HCT116 (cell line): ENCODE data around the gene ZNF57. TPM values are rescaled to one million over a fixed set of nuclear protein-coding genes. Genes with fewer than 3 reads are reported as not detected.
A peak's percentile ranks its signal among the peaks of the same experiment; 100 is the strongest.

Experiments
- ATAC-seq: fragments of 200-7000 bp; cut with Tn5 transposase; 2 replicates; pipeline ENCODE4 v1.9.1; 2020; ENCODE audit warnings: mild to moderate bottlenecking, moderate library complexity
- BruUV-seq: library from RNA; stranded (reverse); fragments of 400-500 nt; replicated peaks from 2 replicates; lab custom pipeline; 2021; lab: Mats Ljungman, UMichigan
- CTCF ChIA-PET: fragments of 300-600 bp; sonication (Branson Sonifier 250); formaldehyde crosslinking; loops from one replicate; lab custom pipeline; 2021; ENCODE audit warnings: antibody characterized with exemption; lab: Charles Lee
- POLR2A ChIA-PET: fragments of 300-600, 350-600 bp; sonication (Branson Sonifier 250); formaldehyde crosslinking; loops from one replicate; lab custom pipeline; 2021; ENCODE audit warnings: antibody characterized with exemption; lab: Charles Lee
- RAD21 ChIA-PET, 2 experiments: fragments of 300-600 bp; sonication (Branson Sonifier 250); formaldehyde crosslinking; loops; one replicate each; lab custom pipeline; 2023; ENCODE audit warnings: low total read pairs in 2 of 2; ENCODE audit not compliant: uncharacterized antibody in 2 of 2, unreplicated experiment in 2 of 2, low non-redundant PET in 1 of 2; lab: Charles Lee
- DNase-seq: peaks from one replicate; pipeline ENCODE4 v3.0.0-alpha.2; 2010; ENCODE audit warnings: low read depth, low spot score
- H2AFZ ChIP-seq: fragments of 200-600 bp; shearing (Covaris generic), sonication (generic); 2 replicates; pipeline ENCODE4 v1.6.1; 2017; ENCODE audit warnings: low read depth, mixed run types, mixed read lengths, antibody characterized with exemption, low read length; ENCODE audit not compliant: poor library complexity, severe bottlenecking
- H3K27ac ChIP-seq: 2 replicates; pipeline ENCODE4 v1.5.1; 2012; ENCODE audit warnings: low read depth, low read length
- H3K27me3 ChIP-seq: fragments of 200-600 bp; sonication (generic); 2 replicates; pipeline ENCODE4 v1.6.1; 2016; ENCODE audit warnings: mixed run types, low read length, mixed read lengths; ENCODE audit not compliant: insufficient read depth
- H3K36me3 ChIP-seq, 2 experiments: fragments of 200-500 bp in 1 of 2; fragments of 200-600 bp in 1 of 2; sonication (Bioruptor generic) in 1 of 2; sonication (generic) in 1 of 2; 2 replicates each; pipeline versions ENCODE4 v1.5.1 to v1.6.1; 2014 to 2016; ENCODE audit warnings: low read length in 2 of 2, inconsistent platforms in 1 of 2, mixed read lengths in 1 of 2, mixed run types in 1 of 2; ENCODE audit not compliant: insufficient read depth in 2 of 2, control insufficient read depth in 1 of 2
- H3K4me1 ChIP-seq, 2 experiments: fragments of 200-600 bp in 1 of 2; sonication (generic) in 1 of 2; 2 replicates each; pipeline versions ENCODE4 v1.5.1 to v1.6.1; 2012 to 2017; ENCODE audit warnings: low read length in 2 of 2, inconsistent platforms in 1 of 2, mild to moderate bottlenecking in 1 of 2, mixed read lengths in 1 of 2, mixed run types in 1 of 2, moderate library complexity in 1 of 2; ENCODE audit not compliant: insufficient read depth in 2 of 2, control insufficient read depth in 1 of 2
- H3K4me2 ChIP-seq: fragments of 200-600 bp; sonication (generic); 2 replicates; pipeline ENCODE4 v1.6.1; 2017; ENCODE audit warnings: mixed run types, low read length, mixed read lengths
- H3K4me3 ChIP-seq, 2 experiments: fragments of 200-600 bp in 1 of 2; sonication (generic) in 1 of 2; replicated peaks in 1 of 2; 2 replicates each; pipeline ENCODE4 v1.5.1; 2011 to 2016; ENCODE audit warnings: low read length in 2 of 2, control low read depth in 1 of 2, low read depth in 1 of 2, mild to moderate bottlenecking in 1 of 2, mixed read lengths in 1 of 2, mixed run types in 1 of 2
- H3K79me2 ChIP-seq: fragments of 200-600 bp; sonication (generic); 2 replicates; pipeline ENCODE4 v1.6.1; 2017; ENCODE audit warnings: mild to moderate bottlenecking, mixed run types, low read length, moderate library complexity, mixed read lengths; ENCODE audit not compliant: insufficient read depth
- H3K9ac ChIP-seq: fragments of 200-600 bp; sonication (generic); 2 replicates; pipeline ENCODE4 v1.6.1; 2016; ENCODE audit warnings: low read length, mixed read lengths
- H3K9me2 ChIP-seq: fragments of 200-600 bp; sonication (generic), shearing (Covaris generic); 2 replicates; pipeline ENCODE4 v1.6.1; 2017; ENCODE audit warnings: mixed run types, mild to moderate bottlenecking, moderate library complexity; ENCODE audit not compliant: insufficient read depth
- H3K9me3 ChIP-seq, 2 experiments: fragments of 200-500 bp in 1 of 2; fragments of 200-600 bp in 1 of 2; sonication (Bioruptor generic) in 1 of 2; sonication (generic) in 1 of 2; 2 replicates each; pipeline ENCODE4 v1.6.1; 2014 to 2017; ENCODE audit warnings: low read length in 2 of 2, mixed read lengths in 2 of 2, inconsistent platforms in 1 of 2, low read depth in 1 of 2, mild to moderate bottlenecking in 1 of 2, mixed run types in 1 of 2, moderate library complexity in 1 of 2; ENCODE audit not compliant: control insufficient read depth in 1 of 2, insufficient read depth in 1 of 2
- H4K20me1 ChIP-seq: fragments of 200-600 bp; sonication (generic), shearing (Covaris generic); 2 replicates; pipeline ENCODE4 v1.6.1; 2017; ENCODE audit warnings: mixed run types, mild to moderate bottlenecking, moderate library complexity; ENCODE audit not compliant: insufficient read depth
- ATF3 ChIP-seq: IDR thresholded peaks from 2 replicates; pipeline ENCODE4 v1.6.1; 2012
- CBX3 ChIP-seq: IDR thresholded peaks from 2 replicates; pipeline ENCODE4 v1.6.1; 2012; ENCODE audit warnings: low read depth
- CEBPB ChIP-seq: IDR thresholded peaks from 2 replicates; pipeline ENCODE4 v1.6.1; 2012; ENCODE audit warnings: low read depth
- CTCF ChIP-seq, 3 experiments: fragments of 200-600 bp in 1 of 3; sonication (generic) in 1 of 3; IDR thresholded peaks in 2 of 3; conservative IDR thresholded peaks in 1 of 3; 2 replicates each; pipeline ENCODE4 v1.5.1; 2012 to 2017; ENCODE audit warnings: low read depth in 2 of 3, low read length in 2 of 3, antibody characterized with exemption in 1 of 3, borderline replicate concordance in 1 of 3, control low read depth in 1 of 3, mild to moderate bottlenecking in 1 of 3, mixed read lengths in 1 of 3, mixed run types in 1 of 3, moderate library complexity in 1 of 3; ENCODE audit not compliant: insufficient read depth in 1 of 3
- ELF1 ChIP-seq: IDR thresholded peaks from 2 replicates; pipeline ENCODE4 v1.6.1; 2012; ENCODE audit warnings: low read depth, borderline replicate concordance
- EZH2phosphoT487 ChIP-seq: fragments of 200-600 bp; IDR thresholded peaks from 2 replicates; pipeline ENCODE4 v1.6.1; 2018; ENCODE audit warnings: antibody characterized with exemption, borderline replicate concordance
- FOSL1 ChIP-seq: IDR thresholded peaks from 2 replicates; pipeline ENCODE4 v1.6.1; 2012; ENCODE audit warnings: low read depth
- JUND ChIP-seq: IDR thresholded peaks from 2 replicates; pipeline ENCODE4 v1.6.1; 2012
- MAX ChIP-seq: IDR thresholded peaks from 2 replicates; pipeline ENCODE4 v1.6.1; 2012
- POLR2A ChIP-seq: IDR thresholded peaks from 2 replicates; pipeline ENCODE4 v1.7.0; 2011; ENCODE audit warnings: borderline replicate concordance; ENCODE audit not compliant: insufficient read depth, insufficient read length; ENCODE audit errors: extremely low read depth
- POLR2AphosphoS5 ChIP-seq: IDR thresholded peaks from 2 replicates; pipeline ENCODE4 v1.6.1; 2011; ENCODE audit warnings: mild to moderate bottlenecking, low read depth, low read length, moderate library complexity
- RAD21 ChIP-seq: IDR thresholded peaks from 2 replicates; pipeline ENCODE4 v1.6.1; 2012; ENCODE audit warnings: low read depth, mild to moderate bottlenecking
- REST ChIP-seq: IDR thresholded peaks from 2 replicates; pipeline ENCODE4 v1.6.1; 2012; ENCODE audit warnings: low read depth
- SIN3A ChIP-seq: IDR thresholded peaks from 2 replicates; pipeline ENCODE4 v1.6.1; 2012; ENCODE audit warnings: low read depth
- SP1 ChIP-seq: IDR thresholded peaks from 2 replicates; pipeline ENCODE4 v1.6.1; 2012; ENCODE audit warnings: low read depth
- SRF ChIP-seq: IDR thresholded peaks from 2 replicates; pipeline ENCODE4 v1.6.1; 2012; ENCODE audit warnings: low read depth
- ZFX ChIP-seq: fragments of 450-650 bp; IDR thresholded peaks from 2 replicates; pipeline ENCODE4 v1.6.1; 2017
- ZNF274 ChIP-seq: fragments of 200-500 bp; sonication (Bioruptor generic); IDR thresholded peaks from 2 replicates; pipeline ENCODE4 v1.6.1; 2014; ENCODE audit warnings: mild to moderate bottlenecking, low read depth, low read length, inconsistent platforms
- intact Hi-C: fragments of 100-400 bp; cut with micrococcal nuclease; formaldehyde crosslinking; loops from 2 replicates; pipeline ENCODE4 v1.10.0; 2022
- total RNA-seq: library from RNA; stranded (reverse); gene quantifications from one replicate; pipeline ENCODE4 v1.2.1, GENCODE V29; 2021; ENCODE audit not compliant: unreplicated experiment

Gene ZNF57
- total RNA-seq, 1 experiment from 2014 or later, result 8.3 TPM

GRCh38 chr19:2950286-2951124, 49.8 kb downstream of the ZNF57 start:
- POLR2A ChIA-PET, result interaction anchor here (0.5 to 1.9 kb wide), 24 partner anchors 9 to 1056 kb away, joined by 3 to 9 read pairs (median 4); partner anchors contain the start of genes THOP1, TLE6 and ZNF57
- Histone ChIP-seq H3K4me3 (peak overlapping the region; percentile 90 to 91), H3K9me2 (no peaks in the 10 kb centered on the region), H4K20me1 (no peaks in the 10 kb centered on the region), H3K9me3 (no peaks in the 10 kb centered on the region), H3K36me3 (no peaks in the 10 kb centered on the region), H3K27me3 (no peaks in the 10 kb centered on the region), H3K9ac (peak overlapping the region; percentile 83), H3K4me1 (peaks cover 12 to 25% of the 10 kb centered on the region in 2 experiments; a peak in 3 of 4 replicates), H3K79me2 (peaks cover 17% of the 10 kb centered on the region), H2AFZ (peak overlapping the region; percentile 86), H3K27ac (peak overlapping the region; percentile 70), H3K4me2 (peak overlapping the region; percentile 88)
- intact Hi-C loops, result loop anchor here (1.0 to 5.0 kb wide), 2 partner anchors 302 to 327 kb away; no protein-coding TSS in a partner anchor
- ATAC-seq (peak; percentile 96), DNase-seq (peak; percentile 99)
- no TSS peak for BruUV-seq
- CTCF ChIA-PET, result interaction anchor here (0.7 to 2.9 kb wide), 34 partner anchors 10 to 1250 kb away, joined by 3 to 34 read pairs (median 6); partner anchors contain the start of genes TLE6, ZNF555 and ZNF57
- RAD21 ChIA-PET, result interaction anchor here (0.5 to 1.2 kb wide), 9 partner anchors 12 to 326 kb away, joined by 3 to 5 read pairs (median 4); partner anchors contain the start of genes GNG7 (in 1 of the 2) and TLE6 (in 1 of the 2)
- no peak for TF ChIP-seq JUND
- TF ChIP-seq CTCF (IDR thresholded peaks at IDR 0.05 in 2 of 3, conservative IDR thresholded peaks at IDR 0.05 in 1 of 3; ENCODE audit: borderline replicate concordance in 1 of 3, insufficient read depth in 1 of 3, low read depth in 2 of 3, low read length in 2 of 3), result no peak
- no peak; the same call in 1 of the 2 replicates for TF ChIP-seq ELF1
- TF ChIP-seq SP1, result peak; percentile 91
- no peak for TF ChIP-seq ZNF274
- TF ChIP-seq ZFX, result peak; percentile 32; the same call in 1 of the 2 replicates
- no peak for TF ChIP-seq RAD21
- no peak; the same call in 1 of the 2 replicates for TF ChIP-seq SRF
- TF ChIP-seq CBX3, result no peak
- TF ChIP-seq FOSL1, result no peak
- TF ChIP-seq ATF3, result no peak
- no peak for TF ChIP-seq EZH2phosphoT487
- TF ChIP-seq MAX, result no peak
- peak; percentile 65 for TF ChIP-seq POLR2A
- TF ChIP-seq CEBPB, result no peak
- TF ChIP-seq SIN3A, result no peak
- no peak for TF ChIP-seq REST
- TF ChIP-seq POLR2AphosphoS5, result peak; percentile 94
